Measurements from ENCODE around the gene POU2AF2. TPM values are rescaled to one million over a fixed set of nuclear protein-coding genes. Genes with fewer than 3 reads are reported as not detected.
A peak's percentile ranks its signal among the peaks of the same experiment; 100 is the strongest.

Gene POU2AF2
- total RNA-seq (ENCODE audit: low replicate concordance), result not detected in 2 replicates

GRCh38 chr11:111245425-111245824 is at the start of gene POU2AF2:
POU2AF2 (plus strand) TSS chr11:111245725; CDS start chr11:111245854, 129 bp downstream.
- no peak within 1 kb of the TSS for H3K4me3 ChIP-seq (ENCODE audit: low read depth, low read length)
- TF ChIP-seq, protein P1, sequence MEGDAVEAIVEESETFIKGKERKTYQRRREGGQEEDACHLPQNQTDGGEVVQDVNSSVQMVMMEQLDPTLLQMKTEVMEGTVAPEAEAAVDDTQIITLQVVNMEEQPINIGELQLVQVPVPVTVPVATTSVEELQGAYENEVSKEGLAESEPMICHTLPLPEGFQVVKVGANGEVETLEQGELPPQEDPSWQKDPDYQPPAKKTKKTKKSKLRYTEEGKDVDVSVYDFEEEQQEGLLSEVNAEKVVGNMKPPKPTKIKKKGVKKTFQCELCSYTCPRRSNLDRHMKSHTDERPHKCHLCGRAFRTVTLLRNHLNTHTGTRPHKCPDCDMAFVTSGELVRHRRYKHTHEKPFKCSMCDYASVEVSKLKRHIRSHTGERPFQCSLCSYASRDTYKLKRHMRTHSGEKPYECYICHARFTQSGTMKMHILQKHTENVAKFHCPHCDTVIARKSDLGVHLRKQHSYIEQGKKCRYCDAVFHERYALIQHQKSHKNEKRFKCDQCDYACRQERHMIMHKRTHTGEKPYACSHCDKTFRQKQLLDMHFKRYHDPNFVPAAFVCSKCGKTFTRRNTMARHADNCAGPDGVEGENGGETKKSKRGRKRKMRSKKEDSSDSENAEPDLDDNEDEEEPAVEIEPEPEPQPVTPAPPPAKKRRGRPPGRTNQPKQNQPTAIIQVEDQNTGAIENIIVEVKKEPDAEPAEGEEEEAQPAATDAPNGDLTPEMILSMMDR (IDR thresholded peaks at IDR 0.05; ENCODE audit: insufficient read depth, low read length), result no peak
- no peak for DNase-seq (ENCODE audit: low read depth)

- no peak for DNase-seq (ENCODE audit: low read depth)
- no peak overlapping the region for H3K4me3 ChIP-seq (ENCODE audit: low read depth, low read length)
- TF ChIP-seq, protein P1 (IDR thresholded peaks at IDR 0.05; ENCODE audit: insufficient read depth, low read length), result no peak
Observed at GRCh38 chr11:111200010-111200534, 45.5 kb upstream of the POU2AF2 start.

DNA sequence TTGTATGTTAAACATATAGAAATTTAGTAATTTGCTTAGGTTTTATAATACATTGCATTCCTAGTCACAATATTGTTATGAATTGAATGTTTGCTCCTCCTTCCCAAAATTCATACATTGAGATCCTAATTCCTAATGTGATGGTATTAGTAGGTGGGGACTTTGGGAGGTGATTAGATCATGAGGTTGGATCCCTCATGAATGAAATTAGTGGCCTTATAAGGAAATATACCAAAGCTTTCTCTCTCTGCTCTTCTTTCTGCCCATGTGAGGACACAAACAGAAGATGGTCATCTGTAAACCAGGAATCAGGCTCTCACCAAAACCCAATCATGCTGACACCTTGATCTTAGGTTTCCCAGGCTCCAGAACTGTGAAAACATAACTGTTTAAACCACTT is 41.3 kb upstream of the POU2AF2 start:
- H3K4me3 ChIP-seq (ENCODE audit: low read depth, low read length), result no peak overlapping the region
- TF ChIP-seq, protein P1 (IDR thresholded peaks at IDR 0.05; ENCODE audit: insufficient read depth, low read length), result no peak
- DNase-seq (ENCODE audit: low read depth), result no peak

- H3K4me3 ChIP-seq (ENCODE audit: low read depth, low read length), result no peak overlapping the region
- TF ChIP-seq, protein P1 (IDR thresholded peaks at IDR 0.05; ENCODE audit: insufficient read depth, low read length), result no peak
- DNase-seq (ENCODE audit: low read depth), result peak; percentile 52
Observed at GRCh38 chr11:111205632-111206385, 39.7 kb upstream of the POU2AF2 start.

DNA sequence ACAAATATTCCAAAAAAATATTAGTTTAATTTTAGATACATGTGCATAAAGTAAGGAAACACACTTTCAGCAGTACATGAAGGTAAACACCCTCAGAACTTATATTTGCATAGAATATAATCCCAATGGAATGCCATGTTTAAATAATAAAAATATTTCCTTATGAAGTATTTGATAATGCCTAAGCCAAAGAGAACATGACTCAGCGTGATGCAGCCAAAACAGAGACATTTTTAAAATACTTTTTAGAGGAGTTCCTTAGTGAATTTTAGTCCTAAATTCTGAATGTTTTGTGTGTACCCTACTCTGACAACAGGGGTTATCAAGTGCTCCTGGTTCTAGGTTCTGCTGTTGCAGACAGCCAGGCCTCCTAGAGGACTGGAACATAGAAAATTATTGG is 39.1 kb upstream of the POU2AF2 start:
- TF ChIP-seq, protein P1 (IDR thresholded peaks at IDR 0.05; ENCODE audit: insufficient read depth, low read length), result peak; percentile 13
- DNase-seq (ENCODE audit: low read depth), result peak; percentile 89
- no peak overlapping the region for H3K4me3 ChIP-seq (ENCODE audit: low read depth, low read length)

GRCh38 chr11:111207213-111207612 is 38.3 kb upstream of the POU2AF2 start:
- TF ChIP-seq, protein P1 (IDR thresholded peaks at IDR 0.05; ENCODE audit: insufficient read depth, low read length), result no peak
- no peak overlapping the region for H3K4me3 ChIP-seq (ENCODE audit: low read depth, low read length)
- DNase-seq (ENCODE audit: low read depth), result no peak

All from fibroblast of the aortic adventitia (primary cell).